Middle frontal gyrus (tissue), 1 donor: ENCODE data around the gene BMP7.

Experiments
- DNase-seq: peaks from one replicate; pipeline ENCODE4 v3.0.0-alpha.2; 2015; ENCODE audit warnings: low spot score; ENCODE audit errors: extremely low spot score

The BMP7 gene

GRCh38 chr20:57131077-57131476 is 135.4 kb downstream of the BMP7 start:
- DNase-seq: no peak

DNA sequence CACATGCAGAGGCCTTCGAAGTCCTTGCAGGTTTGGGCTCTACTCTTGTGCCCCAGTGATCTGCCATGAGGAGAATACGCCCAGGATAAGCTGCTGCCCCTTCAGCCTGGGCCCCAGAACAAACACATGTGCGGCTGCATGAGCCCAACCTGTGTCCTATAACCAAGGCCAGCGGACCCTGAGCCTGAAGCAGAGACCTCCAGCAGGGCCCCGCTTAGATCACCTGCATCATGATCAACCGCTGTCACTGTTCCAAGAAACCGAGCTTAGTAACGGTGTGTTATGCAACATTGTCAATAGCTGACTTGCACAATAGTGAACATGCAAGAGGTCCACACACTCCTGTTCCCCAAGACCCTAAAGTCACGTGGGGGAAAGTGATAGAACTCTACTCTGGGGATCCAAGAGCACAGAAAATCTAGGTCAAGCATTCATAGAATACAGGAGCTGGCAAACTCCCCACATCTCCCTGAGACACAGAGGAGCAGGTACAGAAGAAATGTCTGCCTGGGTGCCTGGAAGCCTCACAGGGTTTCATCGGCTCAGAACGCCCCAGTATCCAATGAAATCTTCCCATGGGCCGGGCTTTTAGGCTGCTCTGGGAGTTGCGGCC is 136.2 kb downstream of the BMP7 start:
- no peak for DNase-seq

DNA sequence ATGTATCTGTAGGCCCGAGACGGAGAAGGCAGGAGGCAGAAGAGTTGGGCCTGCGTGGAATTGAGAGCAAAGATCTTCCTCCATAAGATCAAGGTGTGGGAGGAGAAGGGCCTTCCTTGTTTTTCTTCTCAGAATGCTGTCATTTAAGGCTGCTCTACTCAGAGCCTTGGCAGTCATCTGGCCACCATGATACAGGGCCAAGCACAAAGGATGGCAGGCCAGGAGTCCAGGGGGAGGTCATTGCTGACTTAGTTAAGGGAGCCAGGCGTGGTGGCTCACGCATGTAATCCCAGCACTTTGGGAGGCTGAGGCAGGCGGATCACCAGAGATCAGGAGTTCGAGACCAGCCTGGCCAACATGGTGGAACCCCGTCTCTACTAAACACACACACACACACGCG is 137.1 kb downstream of the BMP7 start:
- no peak for DNase-seq

DNA sequence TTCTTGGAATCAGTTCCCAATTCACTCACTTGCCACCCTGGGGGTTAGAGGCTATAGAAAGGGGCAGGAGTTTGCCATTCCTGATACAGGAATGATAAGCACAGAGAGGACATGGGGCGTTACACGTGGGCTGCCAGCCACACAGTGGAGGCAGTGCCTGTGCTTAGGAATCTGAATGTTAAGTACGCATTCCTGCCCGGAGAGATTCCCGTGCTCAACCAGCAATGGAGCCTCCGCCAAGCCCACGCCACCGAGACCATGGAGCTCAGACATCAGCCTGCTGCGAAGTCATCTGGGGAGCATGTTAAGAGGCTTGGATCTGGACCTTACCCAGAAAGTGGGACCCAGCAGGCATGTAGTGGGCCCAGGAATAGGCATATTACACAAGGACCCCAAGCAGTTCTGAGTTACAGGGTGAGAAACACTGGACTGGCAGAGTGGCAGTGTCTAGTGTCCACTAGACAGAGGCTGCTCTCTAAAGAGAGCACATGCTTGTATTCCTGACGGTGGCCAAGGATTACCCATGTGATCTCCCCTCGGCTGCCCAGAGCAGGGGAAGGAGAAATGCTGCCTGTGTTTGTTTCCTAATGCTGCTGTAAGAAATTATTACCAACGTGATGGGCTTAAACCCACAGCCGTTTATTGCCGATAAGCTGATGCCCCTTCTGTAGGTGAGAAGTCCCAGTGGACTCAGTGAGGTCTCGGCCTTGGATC is 138.2 kb downstream of the BMP7 start:
- DNase-seq: no peak

DNA sequence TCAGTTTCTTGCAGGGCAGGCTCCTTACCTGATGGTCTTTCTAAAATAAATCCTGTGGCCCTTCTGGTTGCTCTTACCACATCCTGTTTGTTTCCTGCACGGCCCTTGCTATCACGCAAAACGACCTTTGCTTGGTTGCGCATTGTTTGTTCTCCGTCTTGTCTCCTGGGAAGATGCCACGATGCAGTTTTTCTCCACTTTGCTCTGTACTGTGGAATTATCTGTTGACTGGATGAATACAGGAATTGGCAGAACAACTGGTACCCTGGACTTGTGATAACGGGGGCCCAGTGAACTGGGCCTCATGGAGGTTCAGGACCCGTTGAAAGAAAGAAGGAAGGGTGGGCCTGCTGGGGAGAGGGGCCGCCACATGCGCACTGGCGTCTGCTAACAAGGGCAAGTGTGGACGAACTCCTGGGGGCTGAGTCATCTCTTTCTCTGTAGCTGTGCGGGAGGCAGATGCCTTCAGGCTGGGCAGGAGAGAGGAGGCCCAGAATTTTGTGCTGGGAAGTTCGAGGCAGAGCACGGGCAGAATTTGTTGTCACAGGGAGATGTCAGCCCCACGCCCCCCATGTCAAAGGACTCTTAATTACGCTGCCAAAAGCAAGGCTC is 139.9 kb downstream of the BMP7 start:
- DNase-seq: no peak

GRCh38 chr20:57124800-57125517 is 141.5 kb downstream of the BMP7 start:
- no peak for DNase-seq

DNA sequence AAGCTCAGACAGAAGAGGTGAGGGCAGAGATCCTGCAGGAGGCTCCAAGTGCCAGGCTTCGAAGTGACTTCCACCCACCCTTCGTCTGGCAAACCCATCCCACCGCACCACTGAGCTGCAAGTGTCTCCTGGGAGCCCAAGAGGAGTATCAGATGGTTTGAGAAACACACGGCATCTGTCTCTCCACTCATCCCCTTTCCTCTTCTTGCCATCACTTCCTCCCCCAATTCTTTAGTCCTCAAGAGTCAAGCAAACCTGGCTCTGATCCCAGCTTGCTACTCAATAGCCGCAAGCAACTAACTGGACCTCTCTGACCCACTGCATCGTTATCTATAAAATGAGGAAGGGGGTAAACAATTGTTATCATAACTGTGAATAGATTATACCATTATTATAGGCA is 142.1 kb downstream of the BMP7 start:
- no peak for DNase-seq

DNA sequence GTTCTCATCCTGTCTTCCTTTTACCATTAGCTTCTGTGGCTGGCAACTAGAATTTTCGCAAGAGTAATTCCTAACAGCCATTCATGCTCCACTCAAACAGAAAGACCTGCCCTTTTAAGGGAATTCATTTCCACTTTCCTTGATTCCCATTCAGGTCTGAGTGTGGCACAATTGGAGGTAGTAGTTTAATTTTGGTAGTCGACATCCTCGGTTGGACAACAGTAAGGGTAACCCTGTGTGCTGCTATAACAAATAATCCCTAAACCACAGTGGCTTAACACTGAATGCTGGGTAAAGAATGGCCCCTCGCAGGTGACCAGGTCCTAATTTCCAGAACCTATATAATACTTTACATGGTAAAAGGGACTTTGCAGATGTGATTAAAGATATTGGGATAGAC is 142.9 kb downstream of the BMP7 start:
- DNase-seq: no peak

DNA sequence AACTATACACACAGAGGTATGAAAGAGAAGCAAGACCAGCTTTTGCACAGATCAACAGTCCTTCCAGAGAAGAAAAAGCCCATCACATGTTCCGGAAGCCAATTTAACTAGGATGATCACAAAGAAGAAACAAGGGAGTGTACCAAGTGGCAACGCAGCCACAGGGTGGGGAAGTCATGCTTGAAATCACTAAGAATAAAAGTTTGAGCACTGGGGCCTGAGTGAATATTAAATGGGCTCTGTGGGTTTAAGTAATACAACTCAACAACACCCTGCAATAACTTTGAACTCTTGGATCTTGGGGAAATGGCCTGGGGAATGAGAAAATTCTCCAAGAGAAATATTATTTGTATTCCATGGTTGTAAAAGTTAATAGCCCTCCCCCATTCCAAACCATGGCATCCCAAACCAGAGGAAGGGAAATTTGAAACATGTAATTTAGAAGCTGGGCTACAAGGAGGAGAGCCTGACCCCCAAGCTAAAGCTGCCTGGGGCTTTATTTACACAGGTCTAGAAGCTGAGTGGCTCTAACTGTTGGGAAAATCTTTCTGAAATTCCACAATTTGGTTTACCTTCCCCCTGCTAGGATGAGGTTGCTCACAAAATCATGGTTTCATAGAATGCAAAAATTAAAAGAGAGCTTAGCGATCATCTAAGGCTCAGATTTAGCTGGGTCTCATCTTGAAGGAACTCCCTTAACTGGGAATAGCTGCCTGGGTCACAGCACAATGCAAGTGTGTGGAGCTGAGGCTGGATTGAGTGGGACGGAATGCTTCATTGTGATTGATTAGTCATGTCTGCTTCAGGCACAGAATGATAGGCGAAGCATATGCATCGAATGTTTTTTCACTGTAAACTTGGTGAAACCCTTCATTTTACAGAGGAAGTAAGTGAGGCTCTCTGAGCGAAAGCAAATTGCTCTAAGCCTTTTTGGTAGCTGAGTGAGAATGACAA is 143.6 kb downstream of the BMP7 start:
- DNase-seq: no peak

- no peak for DNase-seq
Observed at GRCh38 chr20:57118964-57119363, 147.5 kb downstream of the BMP7 start.
